Measurements from ENCODE around the gene TTPAL. TPM values are rescaled to one million over a fixed set of nuclear protein-coding genes. Genes with fewer than 3 reads are reported as not detected.

The TTPAL gene
- total RNA-seq, 4 donors from 2014 or later = 7.9 to 13.0 (median 11.6) TPM

GRCh38 chr20:44431118-44431501, 44.6 kb upstream of the TTPAL start:
- no peak for DNase-seq
- Histone ChIP-seq H3K36me3 (no peaks in the 10 kb centered on the region), H3K9me3 (no peaks in the 10 kb centered on the region), H3K27me3 (peaks cover 0 to 58% (median 0%) of the 10 kb centered on the region in 4 donors), H3K27ac (no peak overlapping the region), H3K4me3 (no peak overlapping the region), H3K4me1 (no peaks in the 10 kb centered on the region)
- intact Hi-C loops (cut with DNase I) = no loop called here
- TF ChIP-seq POLR2A (IDR thresholded peaks at IDR 0.05) = no peak
- TF ChIP-seq CTCF (IDR thresholded peaks at IDR 0.05) = no peak
- WGBS, 2 donors = 48 to 57% methylated on average over 4 of the region's 4 CpGs

- 45 to 54% methylated on average over 7 to 9 of the region's 11 CpGs for WGBS, 2 donors
- DNase-seq = no peak
- intact Hi-C loops (cut with DNase I) = no loop called here
- Histone ChIP-seq H3K9me3 (no peaks in the 10 kb centered on the region), H3K36me3 (no peaks in the 10 kb centered on the region), H3K4me3 (no peak overlapping the region), H3K27ac (no peak overlapping the region), H3K4me1 (no peaks in the 10 kb centered on the region), H3K27me3 (peaks cover 0 to 58% (median 0%) of the 10 kb centered on the region in 4 donors)
- TF ChIP-seq POLR2A (IDR thresholded peaks at IDR 0.05) (no peak), CTCF (IDR thresholded peaks at IDR 0.05) (no peak)
Measured at GRCh38 chr20:44431502-44432234, 44.0 kb upstream of the TTPAL start.

GRCh38 chr20:44432618-44433577, 42.8 kb upstream of the TTPAL start:
- Histone ChIP-seq H3K36me3 (no peaks in the 10 kb centered on the region), H3K9me3 (no peaks in the 10 kb centered on the region), H3K27me3 (peaks cover 0 to 58% (median 0%) of the 10 kb centered on the region in 4 donors), H3K4me1 (no peaks in the 10 kb centered on the region), H3K4me3 (no peak overlapping the region), H3K27ac (no peak overlapping the region)
- 74 to 78% methylated on average over 8 of the region's 8 CpGs for WGBS, 2 donors
- TF ChIP-seq CTCF (IDR thresholded peaks at IDR 0.05) (no peak), POLR2A (IDR thresholded peaks at IDR 0.05) (no peak)
- no peak for DNase-seq
- intact Hi-C loops (cut with DNase I) = no loop called here

- H3K36me3 ChIP-seq = no peaks in the 10 kb centered on the region
- H3K27ac ChIP-seq = no peak overlapping the region
- peaks cover 0 to 54% (median 0%) of the 10 kb centered on the region in 4 donors for H3K27me3 ChIP-seq
- no peaks in the 10 kb centered on the region for H3K4me1 ChIP-seq
- TF ChIP-seq CTCF (IDR thresholded peaks at IDR 0.05) (no peak), POLR2A (IDR thresholded peaks at IDR 0.05) (no peak)
- DNase-seq = no peak
- H3K9me3 ChIP-seq = no peaks in the 10 kb centered on the region
- 59 to 61% methylated on average over 21 to 24 of the region's 24 CpGs for WGBS, 2 donors
- H3K4me3 ChIP-seq = no peak overlapping the region
- intact Hi-C loops (cut with DNase I) = no loop called here
Measured at GRCh38 chr20:44433751-44434538, 41.7 kb upstream of the TTPAL start.

Measured in esophagus squamous epithelium (tissue), 5 donors.